Measurements from ENCODE around the gene PRKD3. TPM values are rescaled to one million over a fixed set of nuclear protein-coding genes. Genes with fewer than 3 reads are reported as not detected.

Gene PRKD3
- total and polyA plus RNA-seq, 9 of the 15 experiments (the other 6 are each of a cell fraction or from before 2014, with no cell fraction given): 4.7 to 26.7 (median 17.0) TPM

GRCh38 chr2:37343537-37344434, 19.2 kb upstream of the PRKD3 start:
- H3K9me3 ChIP-seq (replicated peaks; ENCODE audit: control insufficient read depth, insufficient read depth, low read depth, low read length): no peaks in the 10 kb centered on the region
- in situ Hi-C loops (cut with MboI) (no loop called here), intact Hi-C loops (cut with micrococcal nuclease) (no loop called here)
- H3K36me3 ChIP-seq (ENCODE audit: control insufficient read depth, insufficient read depth, low read length): no peaks in the 10 kb centered on the region
- no TSS peak for BruUV-seq (replicated peaks)
- peaks cover 0 to 10% of the 10 kb centered on the region in 2 experiments; a peak in 2 of 5 replicates for H3K4me1 ChIP-seq (replicated peaks in 1 of 2; ENCODE audit: control insufficient read depth in 2 of 2, insufficient read depth in 2 of 2, low read length in 2 of 2)
- H3K4me3 ChIP-seq: no peak overlapping the region
- ATAC-seq: peak; percentile 82
- H3K9me1 ChIP-seq (ENCODE audit: control insufficient read depth, insufficient read depth, low read length): no peaks in the 10 kb centered on the region
- H3K79me2 ChIP-seq (ENCODE audit: control insufficient read depth, insufficient read depth, low read length): no peaks in the 10 kb centered on the region
- H3K4me2 ChIP-seq (ENCODE audit: insufficient read depth, low read length): no peak overlapping the region
- peaks cover 8 to 25% of the 10 kb centered on the region in 2 experiments for H3K27me3 ChIP-seq (ENCODE audit: control insufficient read depth in 2 of 2, insufficient read depth in 2 of 2, low read length in 2 of 2)
- ChIA-PET POLR2A (no interaction called here), CTCF (ENCODE audit: low intra/inter-chr PET ratio) (no interaction called here)
- no peak overlapping the region for H3K9ac ChIP-seq (ENCODE audit: insufficient read depth in 1 of 2, low read depth in 2 of 2, low read length in 2 of 2)
- H3K27ac ChIP-seq (ENCODE audit: extremely low read depth, low read depth, low read length): no peak overlapping the region
- H2AFZ ChIP-seq (ENCODE audit: low read depth, low read length): no peak overlapping the region
- peak; percentile 61 for FAIRE-seq
- WGBS (ENCODE audit: insufficient coverage, low coverage, missing lambda C conversion rate): 14% methylated on average over 7 of the region's 7 CpGs
- no peaks in the 10 kb centered on the region for H4K20me1 ChIP-seq (replicated peaks; ENCODE audit: control insufficient read depth, insufficient read depth, low read length)
- peak in 1 of 4 experiments; percentile 22 for DNase-seq (ENCODE audit: extremely low read depth in 1 of 4, low spot score in 3 of 4)
- TF ChIP-seq EGR1 (conservative IDR thresholded peaks at IDR 0.05): 0 out of 2 replicates have a peak, but pooled peaks have one; percentile 39
- TF ChIP-seq ZNF644 (tag; IDR thresholded peaks at IDR 0.05; ENCODE audit: low read depth): no peak
- TF ChIP-seq, protein P1, sequence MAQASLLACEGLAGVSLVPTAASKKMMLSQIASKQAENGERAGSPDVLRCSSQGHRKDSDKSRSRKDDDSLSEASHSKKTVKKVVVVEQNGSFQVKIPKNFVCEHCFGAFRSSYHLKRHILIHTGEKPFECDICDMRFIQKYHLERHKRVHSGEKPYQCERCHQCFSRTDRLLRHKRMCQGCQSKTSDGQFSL (CRISPR knock-in tag; IDR thresholded peaks at IDR 0.05): no peak
- TF ChIP-seq, protein P1 (tag; IDR thresholded peaks at IDR 0.05): peak in 1 of 2 experiments; percentile 55; a peak in 1 of 4 replicates
- no peak for TF ChIP-seq HNRNPK (IDR thresholded peaks at IDR 0.05; ENCODE audit: low read depth, low read length, poor library complexity, severe bottlenecking)
- TF ChIP-seq NFE2L1 (tag; IDR thresholded peaks at IDR 0.05; ENCODE audit: borderline replicate concordance, low read depth): no peak
- no peak for TF ChIP-seq RUNX1 (IDR thresholded peaks at IDR 0.05; ENCODE audit: low read depth)
- TF ChIP-seq KLF10 (CRISPR knock-in tag; IDR thresholded peaks at IDR 0.05): no peak
- no peak for TF ChIP-seq BMI1 (IDR thresholded peaks at IDR 0.05; ENCODE audit: low read length)
- TF ChIP-seq, protein P2, sequence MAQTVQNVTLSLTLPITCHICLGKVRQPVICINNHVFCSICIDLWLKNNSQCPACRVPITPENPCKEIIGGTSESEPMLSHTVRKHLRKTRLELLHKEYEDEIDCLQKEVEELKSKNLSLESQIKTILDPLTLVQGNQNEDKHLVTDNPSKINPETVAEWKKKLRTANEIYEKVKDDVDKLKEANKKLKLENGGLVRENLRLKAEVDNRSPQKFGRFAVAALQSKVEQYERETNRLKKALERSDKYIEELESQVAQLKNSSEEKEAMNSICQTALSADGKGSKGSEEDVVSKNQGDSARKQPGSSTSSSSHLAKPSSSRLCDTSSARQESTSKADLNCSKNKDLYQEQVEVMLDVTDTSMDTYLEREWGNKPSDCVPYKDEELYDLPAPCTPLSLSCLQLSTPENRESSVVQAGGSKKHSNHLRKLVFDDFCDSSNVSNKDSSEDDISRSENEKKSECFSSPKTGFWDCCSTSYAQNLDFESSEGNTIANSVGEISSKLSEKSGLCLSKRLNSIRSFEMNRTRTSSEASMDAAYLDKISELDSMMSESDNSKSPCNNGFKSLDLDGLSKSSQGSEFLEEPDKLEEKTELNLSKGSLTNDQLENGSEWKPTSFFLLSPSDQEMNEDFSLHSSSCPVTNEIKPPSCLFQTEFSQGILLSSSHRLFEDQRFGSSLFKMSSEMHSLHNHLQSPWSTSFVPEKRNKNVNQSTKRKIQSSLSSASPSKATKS (CRISPR knock-in tag; IDR thresholded peaks at IDR 0.05): no peak
- TF ChIP-seq MNT (conservative IDR thresholded peaks at IDR 0.05): no peak
- TF ChIP-seq RBM25 (IDR thresholded peaks at IDR 0.05; ENCODE audit: low read depth, low read length, severe bottlenecking): peak; percentile 60
- TF ChIP-seq, protein P3, sequence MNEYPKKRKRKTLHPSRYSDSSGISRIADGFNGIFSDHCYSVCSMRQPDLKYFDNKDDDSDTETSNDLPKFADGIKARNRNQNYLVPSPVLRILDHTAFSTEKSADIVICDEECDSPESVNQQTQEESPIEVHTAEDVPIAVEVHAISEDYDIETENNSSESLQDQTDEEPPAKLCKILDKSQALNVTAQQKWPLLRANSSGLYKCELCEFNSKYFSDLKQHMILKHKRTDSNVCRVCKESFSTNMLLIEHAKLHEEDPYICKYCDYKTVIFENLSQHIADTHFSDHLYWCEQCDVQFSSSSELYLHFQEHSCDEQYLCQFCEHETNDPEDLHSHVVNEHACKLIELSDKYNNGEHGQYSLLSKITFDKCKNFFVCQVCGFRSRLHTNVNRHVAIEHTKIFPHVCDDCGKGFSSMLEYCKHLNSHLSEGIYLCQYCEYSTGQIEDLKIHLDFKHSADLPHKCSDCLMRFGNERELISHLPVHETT (CRISPR knock-in tag; conservative IDR thresholded peaks at IDR 0.05 in 1 of 2, IDR thresholded peaks at IDR 0.05 in 1 of 2): no peak
- no peak for TF ChIP-seq CEBPB (tag; IDR thresholded peaks at IDR 0.05)
- TF ChIP-seq SRSF9 (IDR thresholded peaks at IDR 0.05; ENCODE audit: borderline replicate concordance, low read depth, low read length): no peak
